Stomach (tissue), 9 donors: ENCODE measurements around the gene PITPNM1. TPM values are rescaled to one million over a fixed set of nuclear protein-coding genes. Genes with fewer than 3 reads are reported as not detected.

ENCODE experiments used
- DNase-seq, 2 donors: peaks; one replicate each; pipeline versions ENCODE4 v3.0.0 to v3.0.0-alpha.2; 2013 to 2019
- H3K27ac ChIP-seq, 5 donors: fragments of 200-600 bp in 4 of 5; sonication (generic) in 4 of 5; one replicate each; pipeline ENCODE4 v1.5.1; 2013 to 2019; ENCODE audit warnings: mild to moderate bottlenecking in 1 of 5, moderate library complexity in 1 of 5
- H3K27me3 ChIP-seq, 3 donors: fragments of 200-600 bp; sonication (generic); one replicate each; pipeline ENCODE4 v1.5.1; 2017 to 2019; ENCODE audit warnings: mixed run types in 1 of 3
- H3K36me3 ChIP-seq, 4 donors: fragments of 200-600 bp; sonication (generic); 1 replicate in 3 of 4; 2 replicates in 1 of 4; pipeline ENCODE4 v1.5.1; 2016 to 2019
- H3K4me1 ChIP-seq, 4 donors: fragments of 200-600 bp; sonication (generic); one replicate each; pipeline ENCODE4 v1.5.1; 2016 to 2019
- H3K4me3 ChIP-seq, 4 donors: fragments of 200-600 bp; sonication (generic) in 3 of 4; one replicate each; pipeline ENCODE4 v1.5.1; 2016 to 2019; ENCODE audit warnings: mild to moderate bottlenecking in 1 of 4
- H3K9me3 ChIP-seq, 4 donors: fragments of 200-600 bp; sonication (generic); one replicate each; pipeline ENCODE4 v1.5.1; 2016 to 2019
- CTCF ChIP-seq, 7 experiments: fragments of 450-650 bp in 4 of 7; fragments of 200-600 bp in 3 of 7; sonication (generic) in 3 of 7; IDR thresholded peaks; one replicate each; pipeline ENCODE4 v1.5.1; 2016 to 2019; ENCODE audit warnings: antibody characterized with exemption in 7 of 7, control low read depth in 2 of 7, mild to moderate bottlenecking in 1 of 7
- EP300 ChIP-seq: sonication (generic); formaldehyde crosslinking; IDR thresholded peaks from one replicate; pipeline ENCODE4 v1.6.1; 2017; ENCODE audit warnings: antibody characterized with exemption
- POLR2A ChIP-seq, 4 donors: fragments of 450-650 bp; IDR thresholded peaks; one replicate each; pipeline ENCODE4 v1.6.1; 2016; ENCODE audit warnings: antibody characterized with exemption in 4 of 4, control low read depth in 2 of 4, mild to moderate bottlenecking in 1 of 4, moderate library complexity in 1 of 4
- POLR2AphosphoS5 ChIP-seq, 3 donors: sonication (generic); formaldehyde crosslinking; IDR thresholded peaks; one replicate each; pipeline ENCODE4 v1.6.1; 2016; ENCODE audit warnings: antibody characterized with exemption in 3 of 3
- WGBS, 5 donors: extraction: QIAGEN DNeasy Blood & Tissue Kit in 3 of 5; methylation state at CpG; one replicate each; pipeline versions ENCODE4 v1.1.5 to v1.1.7; 2013 to 2018; 5-methylcytosine and 5-hydroxymethylcytosine counted together
- intact Hi-C: fragments of 100-400 bp; cut with DNase I; formaldehyde crosslinking; loops from one replicate; pipeline ENCODE4 v1.15.1; 2023; ENCODE audit warnings: low total_unique reads
- polyA plus RNA-seq, 3 donors: library from polyadenylated mRNA; stranded (reverse); fragments of 200-250 nt; gene quantifications; one replicate each; pipeline ENCODE4 v1.2.3, GENCODE V29; 2013
- total RNA-seq, 5 donors: library from RNA; depleted of rRNA; stranded (reverse); fragments of >200 nt; gene quantifications; one replicate each; pipeline versions ENCODE4 v1.1.0 to v1.2.3, GENCODE V29; 2014 to 2016
- donor health status: healthy with polysubstance abuse.
- donor health status: Bipolar disorder and iron deficiency.
- donor health status: healthy.

Gene PITPNM1
- total and polyA plus RNA-seq, 8 donors, result 12.3 to 133 (median 21.1) TPM

- no peaks in the 10 kb centered on the region for H3K36me3 ChIP-seq
- H3K4me3 ChIP-seq, result no peak within 1 kb of the TSS
- TF ChIP-seq CTCF (IDR thresholded peaks at IDR 0.05) (no peak), POLR2AphosphoS5 (IDR thresholded peaks at IDR 0.05) (no peak), EP300 (no peak), POLR2A (IDR thresholded peaks at IDR 0.05) (no peak)
- peaks cover 0 to 31% (median 0%) of the 10 kb centered on the region in 3 donors for H3K27me3 ChIP-seq
- no peak for DNase-seq
- no peak within 1 kb of the TSS for H3K27ac ChIP-seq
- H3K4me1 ChIP-seq, result no peaks in the 10 kb centered on the region
- 76 to 84% (median 80%) methylated on average over 13 to 23 of the region's 23 CpGs for WGBS, 5 donors
- intact Hi-C loops, result no loop called here
- H3K9me3 ChIP-seq, result no peaks in the 10 kb centered on the region
These were observed 17.8 kb upstream of the PITPNM1 start, which contains the start of gene CABP2 for GRCh38 chr11:67522844-67523555. TSS of gene CABP2 (minus strand) at chr11:67523446. CDS start at chr11:67523326, 120 bp downstream.

DNA sequence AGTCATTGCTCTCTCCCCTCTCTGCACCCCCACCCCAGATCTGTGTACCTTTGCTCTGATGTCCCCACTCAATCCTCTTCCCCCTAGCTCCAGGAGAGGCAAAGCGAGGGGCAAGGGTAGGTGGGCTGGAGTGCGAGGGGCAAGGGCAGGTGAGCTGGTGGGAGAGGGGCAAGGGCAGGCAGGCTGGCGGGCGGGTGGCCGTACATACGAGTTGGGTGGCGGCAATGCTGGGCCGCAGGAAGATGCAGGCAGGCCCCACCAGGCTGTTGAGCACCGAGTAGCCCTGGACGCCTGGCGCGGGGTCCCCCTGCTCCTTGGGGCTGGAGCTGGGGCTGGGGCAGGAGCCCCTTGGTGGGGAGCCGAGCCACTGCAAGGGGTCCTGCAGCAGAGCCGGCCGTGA lies 17.2 kb upstream of the PITPNM1 start:
- no peak overlapping the region for H3K4me3 ChIP-seq
- H3K27me3 ChIP-seq, result peaks cover 0 to 36% (median 0%) of the 10 kb centered on the region in 3 donors
- no peaks in the 10 kb centered on the region for H3K9me3 ChIP-seq
- no peak overlapping the region for H3K27ac ChIP-seq
- WGBS, 5 donors, result 76 to 93% (median 93%) methylated on average over 9 to 15 of the region's 15 CpGs
- intact Hi-C loops, result no loop called here
- no peak for DNase-seq
- H3K36me3 ChIP-seq, result no peaks in the 10 kb centered on the region
- TF ChIP-seq EP300 (no peak), POLR2AphosphoS5 (IDR thresholded peaks at IDR 0.05) (no peak), CTCF (IDR thresholded peaks at IDR 0.05) (no peak), POLR2A (IDR thresholded peaks at IDR 0.05) (no peak)
- no peaks in the 10 kb centered on the region for H3K4me1 ChIP-seq

- 75 to 84% (median 80%) methylated on average over 10 of the region's 10 CpGs for WGBS, 5 donors
- TF ChIP-seq CTCF (IDR thresholded peaks at IDR 0.05) (no peak), POLR2AphosphoS5 (IDR thresholded peaks at IDR 0.05) (no peak), EP300 (no peak), POLR2A (IDR thresholded peaks at IDR 0.05) (no peak)
- H3K36me3 ChIP-seq, result no peaks in the 10 kb centered on the region
- no peaks in the 10 kb centered on the region for H3K4me1 ChIP-seq
- H3K27ac ChIP-seq, result no peak overlapping the region
- no peaks in the 10 kb centered on the region for H3K9me3 ChIP-seq
- no peak overlapping the region for H3K4me3 ChIP-seq
- H3K27me3 ChIP-seq, result peaks cover 0 to 36% (median 0%) of the 10 kb centered on the region in 3 donors
- no peak for DNase-seq
- intact Hi-C loops, result no loop called here
These were observed 16.8 kb upstream of the PITPNM1 start for GRCh38 chr11:67521924-67522323.

GRCh38 chr11:67520856-67521824 lies 16.0 kb upstream of the PITPNM1 start:
- WGBS, 5 donors, result 79 to 90% (median 86%) methylated on average over 16 of the region's 16 CpGs
- Histone ChIP-seq H3K9me3 (no peaks in the 10 kb centered on the region), H3K4me1 (no peaks in the 10 kb centered on the region), H3K27ac (no peak overlapping the region), H3K36me3 (no peaks in the 10 kb centered on the region), H3K27me3 (peaks cover 0 to 40% (median 0%) of the 10 kb centered on the region in 3 donors), H3K4me3 (no peak overlapping the region)
- DNase-seq, result no peak
- TF ChIP-seq POLR2AphosphoS5 (IDR thresholded peaks at IDR 0.05) (no peak), CTCF (IDR thresholded peaks at IDR 0.05) (no peak), EP300 (no peak), POLR2A (IDR thresholded peaks at IDR 0.05) (no peak)
- intact Hi-C loops, result no loop called here
